HEK293 (cell line): ENCODE data around the gene MPV17L2.

Experiments
- CTCF ChIA-PET: fragments of 350-600 bp; formaldehyde crosslinking; extraction: SDS; loops from one replicate; lab custom pipeline; 2021; ENCODE audit warnings: antibody characterized with exemption; lab: Yijun Ruan, JAX
- POLR2A ChIA-PET: fragments of 300-600 bp; formaldehyde crosslinking; extraction: SDS; loops from one replicate; lab custom pipeline; 2020; ENCODE audit warnings: antibody characterized with exemption, inconsistent platforms; lab: Yijun Ruan, JAX
- H3K27ac ChIP-seq: fragments of 200-500 bp; sonication (Bioruptor generic); 2 replicates; pipeline ENCODE4 v1.5.1; 2014; ENCODE audit warnings: low read depth, low read length, control low read depth, inconsistent platforms; ENCODE audit errors: extremely low read depth
- H3K36me3 ChIP-seq, 2 experiments: fragments of 200-500 bp in 1 of 2; sonication (Bioruptor generic) in 1 of 2; 1 replicate in 1 of 2; 2 replicates in 1 of 2; pipeline ENCODE4 v1.5.1; 2014 to 2017; ENCODE audit warnings: inconsistent platforms in 2 of 2, low read length in 2 of 2; ENCODE audit not compliant: control insufficient read depth in 2 of 2, insufficient read depth in 1 of 2
- H3K4me1 ChIP-seq: fragments of 200-500 bp; sonication (Bioruptor generic); 2 replicates; pipeline ENCODE4 v1.5.1; 2014; ENCODE audit warnings: mild to moderate bottlenecking, low read length, inconsistent platforms; ENCODE audit not compliant: control insufficient read depth, insufficient read depth
- H3K4me3 ChIP-seq: 2 replicates; pipeline ENCODE4 v1.5.1; 2011; ENCODE audit warnings: low read depth, mild to moderate bottlenecking, control low read depth, low read length, moderate library complexity
- H3K9me3 ChIP-seq: fragments of 200-500 bp; sonication (Bioruptor generic); 2 replicates; pipeline ENCODE4 v1.5.1; 2014; ENCODE audit warnings: low read depth, low read length, inconsistent platforms; ENCODE audit not compliant: control insufficient read depth, insufficient read depth
- GLIS1 ChIP-seq: fragments of 450-650 bp; formaldehyde crosslinking; IDR thresholded peaks from 2 replicates; pipeline ENCODE4 v1.5.1; 2016; ENCODE audit warnings: missing biosample characterization, missing genetic modification characterization
- HOXD13 ChIP-seq: sonication (generic); formaldehyde crosslinking; IDR thresholded peaks from 2 replicates; pipeline ENCODE4 v1.8.0; 2022; ENCODE audit warnings: missing genetic modification reagents, borderline replicate concordance
- IKZF3 ChIP-seq: fragments of 450-650 bp; IDR thresholded peaks from 2 replicates; pipeline ENCODE4 v1.5.0; 2018; ENCODE audit warnings: missing biosample characterization, mild to moderate bottlenecking, missing genetic modification characterization, moderate library complexity
- KLF1 ChIP-seq: fragments of 450-650 bp; formaldehyde crosslinking; IDR thresholded peaks from 2 replicates; pipeline ENCODE4 v1.5.1; 2016; ENCODE audit warnings: missing biosample characterization, missing genetic modification characterization
- KLF8 ChIP-seq: fragments of 450-650 bp; formaldehyde crosslinking; IDR thresholded peaks from 2 replicates; pipeline ENCODE4 v1.5.1; 2016; ENCODE audit warnings: missing biosample characterization, missing genetic modification characterization
- SALL2 ChIP-seq: fragments of 450-650 bp; formaldehyde crosslinking; IDR thresholded peaks from 2 replicates; pipeline ENCODE4 v1.5.0; 2017; ENCODE audit warnings: missing biosample characterization, mild to moderate bottlenecking, missing genetic modification characterization, borderline replicate concordance
- SP3 ChIP-seq: fragments of 450-650 bp; formaldehyde crosslinking; IDR thresholded peaks from 2 replicates; pipeline ENCODE4 v1.5.1; 2016; ENCODE audit warnings: missing biosample characterization, missing genetic modification characterization
- TCF7L2 ChIP-seq: IDR thresholded peaks from 2 replicates; pipeline ENCODE4 v1.6.1; 2011; ENCODE audit warnings: low read depth, mild to moderate bottlenecking, inconsistent platforms, low read length, moderate library complexity, borderline replicate concordance
- ZBTB8A ChIP-seq: fragments of 450-650 bp; formaldehyde crosslinking; IDR thresholded peaks from 2 replicates; pipeline ENCODE4 v1.5.1; 2016; ENCODE audit warnings: missing biosample characterization, missing genetic modification characterization
- ZFP3 ChIP-seq: fragments of 450-650 bp; formaldehyde crosslinking; IDR thresholded peaks from 2 replicates; pipeline ENCODE4 v1.5.1; 2016; ENCODE audit warnings: low read depth, missing biosample characterization, missing genetic modification characterization
- ZFP41 ChIP-seq: fragments of 450-650 bp; formaldehyde crosslinking; IDR thresholded peaks from 2 replicates; pipeline ENCODE4 v1.5.1; 2016; ENCODE audit warnings: missing biosample characterization, missing genetic modification characterization, borderline replicate concordance
- ZNF266 ChIP-seq: fragments of 450-650 bp; formaldehyde crosslinking; IDR thresholded peaks from 2 replicates; pipeline ENCODE4 v1.5.1; 2016; ENCODE audit warnings: missing biosample characterization, missing genetic modification characterization, low read depth
- ZNF354C ChIP-seq: fragments of 450-650 bp; formaldehyde crosslinking; IDR thresholded peaks from 2 replicates; pipeline ENCODE4 v1.5.1; 2016; ENCODE audit warnings: missing biosample characterization, missing genetic modification characterization, low read depth, borderline replicate concordance
- ZNF521 ChIP-seq: fragments of 450-650 bp; formaldehyde crosslinking; IDR thresholded peaks from 2 replicates; pipeline ENCODE4 v1.5.1; 2017; ENCODE audit warnings: missing biosample characterization, mild to moderate bottlenecking, missing genetic modification characterization
- ZNF623 ChIP-seq: fragments of 450-650 bp; formaldehyde crosslinking; IDR thresholded peaks from 2 replicates; pipeline ENCODE4 v1.5.1; 2016; ENCODE audit warnings: missing biosample characterization, missing genetic modification characterization
- ZNF747 ChIP-seq: fragments of 450-650 bp; formaldehyde crosslinking; IDR thresholded peaks from 2 replicates; pipeline ENCODE4 v1.5.1; 2016; ENCODE audit warnings: missing biosample characterization, missing genetic modification characterization
- ZNF785 ChIP-seq: fragments of 450-650 bp; formaldehyde crosslinking; IDR thresholded peaks from 2 replicates; pipeline ENCODE4 v1.5.1; 2016; ENCODE audit warnings: missing biosample characterization, missing genetic modification characterization
- ZSCAN30 ChIP-seq: fragments of 450-650 bp; IDR thresholded peaks from 2 replicates; pipeline ENCODE4 v1.5.1; 2018; ENCODE audit warnings: missing biosample characterization, mild to moderate bottlenecking, missing genetic modification characterization, moderate library complexity
- ZXDB ChIP-seq: fragments of 450-650 bp; formaldehyde crosslinking; IDR thresholded peaks from 2 replicates; pipeline ENCODE4 v1.5.1; 2016; ENCODE audit warnings: missing biosample characterization, missing genetic modification characterization
- TF ChIP-seq, protein P1 (sequence below): fragments of 450-650 bp; formaldehyde crosslinking; optimal IDR thresholded peaks from 2 replicates; pipeline ENCODE3; 2016; ENCODE audit warnings: missing biosample characterization, mild to moderate bottlenecking, missing genetic modification characterization
- TF ChIP-seq, protein P2 (sequence below): fragments of 450-650 bp; formaldehyde crosslinking; IDR thresholded peaks from 2 replicates; pipeline ENCODE4 v1.5.1; 2016; ENCODE audit warnings: missing biosample characterization, missing genetic modification characterization
- TF ChIP-seq, protein P3 (sequence below): fragments of 450-650 bp; formaldehyde crosslinking; conservative IDR thresholded peaks from 2 replicates; pipeline ENCODE4 v1.5.1; 2016; ENCODE audit warnings: low read depth, missing biosample characterization, missing genetic modification characterization
- TF ChIP-seq, protein P4 (sequence below): fragments of 450-650 bp; formaldehyde crosslinking; IDR thresholded peaks from 2 replicates; pipeline ENCODE4 v1.5.1; 2016; ENCODE audit warnings: missing biosample characterization, missing genetic modification characterization
- TF ChIP-seq, protein P5 (sequence below): fragments of 450-650 bp; formaldehyde crosslinking; IDR thresholded peaks from 2 replicates; pipeline ENCODE4 v1.5.1; 2016; ENCODE audit warnings: missing biosample characterization, missing genetic modification characterization

Gene MPV17L2

DNA sequence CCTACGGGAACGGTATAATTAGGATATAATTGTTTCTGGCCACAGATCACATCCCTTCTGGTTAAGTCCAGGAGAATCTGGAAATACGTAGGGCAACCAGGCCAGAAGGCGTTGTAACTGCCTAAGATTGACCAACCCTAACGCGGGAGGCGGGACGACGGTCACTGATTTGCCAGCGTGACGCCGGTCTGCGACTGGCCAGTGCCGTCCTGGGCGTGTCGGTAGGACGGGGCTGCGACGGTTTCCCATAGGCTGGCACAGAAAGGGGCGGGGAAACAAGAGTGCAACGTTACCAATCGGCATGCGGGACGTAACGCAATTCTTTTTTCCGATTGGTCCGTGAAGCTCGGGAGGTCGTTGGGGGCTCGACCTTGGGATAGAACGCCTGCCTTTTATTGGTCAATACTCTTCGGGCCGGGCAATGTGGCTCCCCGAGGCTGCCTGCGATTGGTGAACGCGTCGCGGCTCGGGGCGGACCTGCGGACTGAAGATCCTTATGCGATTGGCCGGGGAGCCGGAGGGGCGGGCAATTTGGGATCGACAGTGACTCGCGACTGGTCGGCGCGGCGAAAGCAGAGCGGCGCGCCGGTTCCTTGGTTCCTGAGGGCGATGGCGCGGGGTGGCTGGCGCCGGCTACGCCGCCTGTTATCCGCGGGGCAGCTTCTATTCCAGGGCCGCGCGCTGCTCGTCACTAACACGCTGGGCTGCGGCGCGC, at the start of gene MPV17L2 (continued):
- TF ChIP-seq ZFP41, result no peak
- TF ChIP-seq TCF7L2, result no peak
- no peak for TF ChIP-seq GLIS1 (tag by site-specific recombination)
- TF ChIP-seq KLF8 (tag by site-specific recombination), result peak; percentile 23
- peak; percentile 17; the same call in 1 of the 2 replicates for TF ChIP-seq KLF1 (tag by site-specific recombination)
- TF ChIP-seq, protein P1, sequence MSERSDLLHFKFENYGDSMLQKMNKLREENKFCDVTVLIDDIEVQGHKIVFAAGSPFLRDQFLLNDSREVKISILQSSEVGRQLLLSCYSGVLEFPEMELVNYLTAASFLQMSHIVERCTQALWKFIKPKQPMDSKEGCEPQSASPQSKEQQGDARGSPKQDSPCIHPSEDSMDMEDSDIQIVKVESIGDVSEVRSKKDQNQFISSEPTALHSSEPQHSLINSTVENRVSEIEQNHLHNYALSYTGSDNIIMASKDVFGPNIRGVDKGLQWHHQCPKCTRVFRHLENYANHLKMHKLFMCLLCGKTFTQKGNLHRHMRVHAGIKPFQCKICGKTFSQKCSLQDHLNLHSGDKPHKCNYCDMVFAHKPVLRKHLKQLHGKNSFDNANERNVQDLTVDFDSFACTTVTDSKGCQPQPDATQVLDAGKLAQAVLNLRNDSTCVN (tag by site-specific recombination), result peak; percentile 95
- no peak for TF ChIP-seq ZNF623 (tag by site-specific recombination)
- TF ChIP-seq IKZF3 (tag by site-specific recombination), result peak; percentile 81
- no peak for TF ChIP-seq ZXDB (tag by site-specific recombination)
- peak; percentile 97 for TF ChIP-seq SP3 (tag by site-specific recombination)
- TF ChIP-seq, protein P2, sequence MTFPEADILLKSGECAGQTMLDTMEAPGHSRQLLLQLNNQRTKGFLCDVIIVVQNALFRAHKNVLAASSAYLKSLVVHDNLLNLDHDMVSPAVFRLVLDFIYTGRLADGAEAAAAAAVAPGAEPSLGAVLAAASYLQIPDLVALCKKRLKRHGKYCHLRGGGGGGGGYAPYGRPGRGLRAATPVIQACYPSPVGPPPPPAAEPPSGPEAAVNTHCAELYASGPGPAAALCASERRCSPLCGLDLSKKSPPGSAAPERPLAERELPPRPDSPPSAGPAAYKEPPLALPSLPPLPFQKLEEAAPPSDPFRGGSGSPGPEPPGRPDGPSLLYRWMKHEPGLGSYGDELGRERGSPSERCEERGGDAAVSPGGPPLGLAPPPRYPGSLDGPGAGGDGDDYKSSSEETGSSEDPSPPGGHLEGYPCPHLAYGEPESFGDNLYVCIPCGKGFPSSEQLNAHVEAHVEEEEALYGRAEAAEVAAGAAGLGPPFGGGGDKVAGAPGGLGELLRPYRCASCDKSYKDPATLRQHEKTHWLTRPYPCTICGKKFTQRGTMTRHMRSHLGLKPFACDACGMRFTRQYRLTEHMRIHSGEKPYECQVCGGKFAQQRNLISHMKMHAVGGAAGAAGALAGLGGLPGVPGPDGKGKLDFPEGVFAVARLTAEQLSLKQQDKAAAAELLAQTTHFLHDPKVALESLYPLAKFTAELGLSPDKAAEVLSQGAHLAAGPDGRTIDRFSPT (tag by site-specific recombination), result 0 out of 2 replicates have a peak, but pooled peaks have one; percentile 29
- TF ChIP-seq ZBTB8A, result no peak
- TF ChIP-seq, all 188 proteins: peak for 20

DNA sequence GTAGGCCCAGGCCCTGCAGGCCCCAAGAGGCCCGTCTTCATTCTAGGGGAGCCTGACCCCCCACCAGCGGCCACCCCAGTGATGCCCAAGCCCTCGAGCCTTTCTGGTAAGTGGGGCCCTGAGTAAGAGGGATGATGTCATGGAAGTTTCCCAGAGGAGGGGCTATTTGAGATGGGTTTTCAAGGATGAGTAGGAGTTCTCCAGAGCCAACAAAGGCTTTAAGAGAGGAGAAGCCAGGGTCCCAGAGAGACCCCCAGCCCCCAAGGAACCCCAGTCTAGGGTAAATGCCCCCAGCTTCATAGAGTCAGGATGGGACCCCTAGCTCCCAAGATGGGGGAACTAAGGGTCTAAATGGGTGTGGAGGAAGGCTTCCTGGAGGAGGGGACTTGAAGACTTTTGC, 49.1 kb upstream of the MPV17L2 start:
- no peaks in the 10 kb centered on the region for H3K9me3 ChIP-seq
- H3K4me3 ChIP-seq, result no peak overlapping the region
- POLR2A ChIA-PET, result no interaction called here
- H3K36me3 ChIP-seq, result peaks cover 0 to 41% of the 10 kb centered on the region in 2 experiments; a peak in 2 of 3 replicates
- H3K4me1 ChIP-seq, result no peaks in the 10 kb centered on the region
- TF ChIP-seq, protein P3, sequence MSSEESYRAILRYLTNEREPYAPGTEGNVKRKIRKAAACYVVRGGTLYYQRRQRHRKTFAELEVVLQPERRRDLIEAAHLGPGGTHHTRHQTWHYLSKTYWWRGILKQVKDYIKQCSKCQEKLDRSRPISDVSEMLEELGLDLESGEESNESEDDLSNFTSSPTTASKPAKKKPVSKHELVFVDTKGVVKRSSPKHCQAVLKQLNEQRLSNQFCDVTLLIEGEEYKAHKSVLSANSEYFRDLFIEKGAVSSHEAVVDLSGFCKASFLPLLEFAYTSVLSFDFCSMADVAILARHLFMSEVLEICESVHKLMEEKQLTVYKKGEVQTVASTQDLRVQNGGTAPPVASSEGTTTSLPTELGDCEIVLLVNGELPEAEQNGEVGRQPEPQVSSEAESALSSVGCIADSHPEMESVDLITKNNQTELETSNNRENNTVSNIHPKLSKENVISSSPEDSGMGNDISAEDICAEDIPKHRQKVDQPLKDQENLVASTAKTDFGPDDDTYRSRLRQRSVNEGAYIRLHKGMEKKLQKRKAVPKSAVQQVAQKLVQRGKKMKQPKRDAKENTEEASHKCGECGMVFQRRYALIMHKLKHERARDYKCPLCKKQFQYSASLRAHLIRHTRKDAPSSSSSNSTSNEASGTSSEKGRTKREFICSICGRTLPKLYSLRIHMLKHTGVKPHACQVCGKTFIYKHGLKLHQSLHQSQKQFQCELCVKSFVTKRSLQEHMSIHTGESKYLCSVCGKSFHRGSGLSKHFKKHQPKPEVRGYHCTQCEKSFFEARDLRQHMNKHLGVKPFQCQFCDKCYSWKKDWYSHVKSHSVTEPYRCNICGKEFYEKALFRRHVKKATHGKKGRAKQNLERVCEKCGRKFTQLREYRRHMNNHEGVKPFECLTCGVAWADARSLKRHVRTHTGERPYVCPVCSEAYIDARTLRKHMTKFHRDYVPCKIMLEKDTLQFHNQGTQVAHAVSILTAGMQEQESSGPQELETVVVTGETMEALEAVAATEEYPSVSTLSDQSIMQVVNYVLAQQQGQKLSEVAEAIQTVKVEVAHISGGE (tag by site-specific recombination), result no peak
- TF ChIP-seq, protein P4, sequence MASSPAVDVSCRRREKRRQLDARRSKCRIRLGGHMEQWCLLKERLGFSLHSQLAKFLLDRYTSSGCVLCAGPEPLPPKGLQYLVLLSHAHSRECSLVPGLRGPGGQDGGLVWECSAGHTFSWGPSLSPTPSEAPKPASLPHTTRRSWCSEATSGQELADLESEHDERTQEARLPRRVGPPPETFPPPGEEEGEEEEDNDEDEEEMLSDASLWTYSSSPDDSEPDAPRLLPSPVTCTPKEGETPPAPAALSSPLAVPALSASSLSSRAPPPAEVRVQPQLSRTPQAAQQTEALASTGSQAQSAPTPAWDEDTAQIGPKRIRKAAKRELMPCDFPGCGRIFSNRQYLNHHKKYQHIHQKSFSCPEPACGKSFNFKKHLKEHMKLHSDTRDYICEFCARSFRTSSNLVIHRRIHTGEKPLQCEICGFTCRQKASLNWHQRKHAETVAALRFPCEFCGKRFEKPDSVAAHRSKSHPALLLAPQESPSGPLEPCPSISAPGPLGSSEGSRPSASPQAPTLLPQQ (tag by site-specific recombination), result peak; percentile 47; the same call in 1 of the 2 replicates
- no peak for TF ChIP-seq ZNF521
- no peak for TF ChIP-seq ZNF266 (tag by site-specific recombination)
- peak; percentile 69 for TF ChIP-seq GLIS1 (tag by site-specific recombination)
- TF ChIP-seq ZFP3 (tag by site-specific recombination), result peak; percentile 94
- TF ChIP-seq ZSCAN30 (tag by site-specific recombination), result no peak
- TF ChIP-seq SALL2, result no peak
- TF ChIP-seq ZNF785 (tag by site-specific recombination), result no peak
- no peak for TF ChIP-seq ZNF354C (tag by site-specific recombination)
- TF ChIP-seq ZNF747 (tag by site-specific recombination), result no peak
- TF ChIP-seq, protein P5, sequence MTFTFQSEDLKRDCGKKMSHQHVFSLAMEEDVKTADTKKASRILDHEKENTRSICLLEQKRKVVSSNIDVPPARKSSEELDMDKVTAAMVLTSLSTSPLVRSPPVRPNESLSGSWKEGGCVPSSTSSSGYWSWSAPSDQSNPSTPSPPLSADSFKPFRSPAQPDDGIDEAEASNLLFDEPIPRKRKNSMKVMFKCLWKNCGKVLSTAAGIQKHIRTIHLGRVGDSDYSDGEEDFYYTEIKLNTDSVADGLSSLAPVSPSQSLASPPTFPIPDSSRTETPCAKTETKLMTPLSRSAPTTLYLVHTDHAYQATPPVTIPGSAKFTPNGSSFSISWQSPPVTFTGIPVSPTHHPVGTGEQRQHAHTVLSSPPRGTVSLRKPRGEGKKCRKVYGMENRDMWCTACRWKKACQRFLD, result no peak
- TF ChIP-seq HOXD13 (CRISPR knock-in tag), result no peak
- CTCF ChIA-PET, result interaction anchor here (0.6 to 0.8 kb wide), 2 partner anchors 20 to 31 kb away, joined by 3 to 4 read pairs; no protein-coding TSS in a partner anchor
- no peak overlapping the region for H3K27ac ChIP-seq
